ENCODE data around the gene GALE.

DNA sequence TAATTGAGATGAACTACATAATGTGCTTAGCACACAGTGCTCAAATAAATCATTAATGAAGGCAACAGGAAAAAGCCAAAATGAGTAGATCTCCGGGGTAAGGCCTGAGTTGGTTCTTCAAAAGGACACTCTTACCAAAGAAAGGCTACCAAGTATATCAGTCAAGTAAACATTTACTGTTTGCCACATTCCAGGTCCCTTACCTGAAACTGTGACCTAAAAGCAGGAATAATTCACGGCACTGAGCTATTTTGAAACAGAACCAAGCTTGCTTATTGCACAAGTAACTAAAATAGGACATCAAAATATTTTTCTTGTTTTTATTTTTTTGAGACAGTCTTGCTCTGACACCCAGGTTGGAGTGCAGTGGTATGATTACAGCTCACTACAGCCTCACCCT is 24.3 kb downstream of the GALE start:
- no peak for TF ChIP-seq CTCF (IDR thresholded peaks at IDR 0.05)
- TF ChIP-seq POLR2A (IDR thresholded peaks at IDR 0.05), result no peak

All from prostate gland (tissue), 2 donors.